Effector CD4-positive, alpha-beta T cell (primary cell): ENCODE data around the gene KCTD3.

Source experiments
- DNase-seq: peaks from one replicate; pipeline ENCODE4 v3.0.0-alpha.2; 2020

The KCTD3 gene

DNA sequence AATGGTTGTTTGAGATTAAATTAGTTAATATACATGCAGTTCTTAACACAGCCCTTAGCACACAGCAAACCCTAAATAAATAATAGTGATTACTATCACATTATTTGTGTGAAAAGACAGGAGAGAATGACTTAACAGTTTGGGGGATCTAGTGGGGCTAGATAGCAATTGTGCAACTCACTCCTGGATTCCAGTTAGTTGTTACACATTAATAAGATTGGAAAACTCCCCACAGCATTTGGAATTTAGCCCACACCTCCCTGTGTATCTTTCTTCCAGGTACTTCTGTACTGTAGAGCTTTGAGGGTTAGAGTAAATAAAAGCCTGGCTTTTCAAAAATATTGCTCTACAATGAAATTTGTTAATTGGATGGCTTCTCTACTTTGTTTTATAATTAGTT lies 93.2 kb downstream of the KCTD3 start:
- DNase-seq, result no peak

DNA sequence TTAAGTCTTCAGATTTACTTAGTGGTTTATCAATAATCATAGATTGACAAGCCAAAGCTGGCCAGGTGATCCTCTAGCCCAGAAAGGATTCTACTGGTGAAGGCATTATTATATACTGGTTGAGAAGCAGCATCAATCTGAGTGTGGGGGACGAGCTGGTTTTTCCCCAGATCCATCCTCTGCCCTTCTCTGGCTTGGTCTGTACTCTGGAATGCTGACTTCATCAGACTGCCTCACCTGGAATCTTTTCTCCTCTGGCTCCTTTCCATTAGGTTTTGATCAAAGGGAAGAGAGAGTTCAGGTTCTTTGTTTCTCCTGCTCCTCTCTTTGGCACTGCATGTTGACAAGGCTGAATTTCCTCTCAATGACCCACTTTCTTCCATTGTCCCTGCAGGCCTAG lies 93.9 kb downstream of the KCTD3 start:
- DNase-seq, result no peak

DNA sequence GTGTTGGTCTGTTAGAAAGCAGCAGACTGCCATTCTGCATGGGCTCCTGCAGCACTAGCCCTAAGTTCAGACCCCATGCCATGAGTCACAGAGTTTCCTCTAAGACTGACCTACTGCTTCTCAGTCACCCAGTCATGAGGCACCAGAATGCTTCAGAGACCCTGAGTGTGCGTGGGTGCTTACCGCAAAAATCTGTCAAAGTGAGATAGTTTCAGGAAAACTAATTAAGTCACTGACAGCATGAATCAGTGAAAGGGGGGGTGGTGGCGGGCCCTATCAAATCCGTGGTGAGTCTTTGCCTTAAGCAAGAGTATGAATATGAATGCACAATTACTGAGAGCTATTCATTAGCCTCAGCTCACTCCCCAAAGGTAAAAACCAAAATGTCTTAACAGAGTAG lies 98.1 kb downstream of the KCTD3 start:
- no peak for DNase-seq

DNA sequence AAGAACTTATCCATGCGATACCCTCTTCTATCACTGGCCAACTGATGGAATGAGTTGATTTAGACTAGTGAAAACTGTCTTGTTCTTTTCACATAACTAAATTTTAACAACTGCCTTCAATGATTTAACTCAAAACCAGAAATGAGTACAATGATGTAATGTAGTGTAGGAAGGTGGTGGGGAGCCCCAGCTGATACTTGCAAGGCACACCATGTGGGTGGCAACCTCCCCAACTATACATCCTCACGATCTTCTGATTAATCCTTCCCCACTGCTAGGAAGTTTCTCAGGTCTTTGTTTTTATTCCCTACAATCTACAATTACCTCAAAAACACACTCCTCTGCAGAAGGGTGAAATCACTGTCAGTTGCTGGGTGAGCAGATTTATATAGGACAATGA lies 100.7 kb downstream of the KCTD3 start:
- DNase-seq, result no peak

DNA sequence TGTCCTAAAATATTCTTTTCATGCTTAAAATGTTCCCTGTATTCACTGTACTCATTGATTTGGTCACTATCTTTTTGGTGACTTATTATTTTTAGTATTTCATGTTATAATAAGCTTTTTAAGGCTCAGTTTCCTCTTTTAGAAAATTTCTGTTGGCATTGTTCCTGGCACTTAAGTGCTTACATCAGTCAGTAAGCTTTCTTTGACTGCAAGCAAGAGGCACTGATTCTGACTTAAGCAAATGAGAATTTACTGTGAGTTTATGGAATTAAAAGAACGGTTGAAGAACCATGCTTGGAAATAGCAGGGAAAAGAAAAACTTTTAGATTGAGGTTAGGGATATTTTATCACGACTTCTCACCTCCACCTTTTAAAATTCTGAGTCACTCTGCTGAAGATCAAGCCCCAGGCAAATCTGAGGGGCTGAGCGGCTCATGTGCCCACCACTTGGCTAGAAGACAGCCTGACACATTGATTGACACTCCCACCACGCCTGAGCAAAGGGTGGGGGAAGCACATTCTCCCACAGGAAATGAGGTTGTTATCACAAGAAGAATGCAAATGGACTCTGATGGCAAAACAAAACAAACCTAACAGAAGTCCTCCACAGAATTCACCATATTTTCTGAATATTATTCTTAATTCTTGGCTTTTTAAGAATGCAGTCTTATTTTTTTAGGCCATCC lies 102.8 kb downstream of the KCTD3 start:
- DNase-seq, result no peak
